T-cell (primary cell): Measurements from ENCODE around the gene ST3GAL3. TPM values are rescaled to one million over a fixed set of nuclear protein-coding genes. Genes with fewer than 3 reads are reported as not detected.

Experiments used
- ATAC-seq, 4 experiments: fragments of 200-7000 bp in 3 of 4; fragments of 150-1000 bp in 1 of 4; cut with Tn5 transposase; replicated peaks in 1 of 4; 1 replicate in 3 of 4; 2 replicates in 1 of 4; pipeline ENCODE4 v1.10.0; 2021; ENCODE audit warnings: moderate library complexity in 3 of 4, mild to moderate bottlenecking in 2 of 4, moderate number of reproducible peaks in 1 of 4
- CTCF ChIA-PET, 2 donors: fragments of 300-600 bp; sonication (Branson Sonifier 250); formaldehyde crosslinking; loops; one replicate each; lab custom pipeline; 2022; ENCODE audit warnings: antibody characterized with exemption in 2 of 2; lab: Charles Lee
- POLR2A ChIA-PET, 2 donors: fragments of 300-600 bp; sonication (Branson Sonifier 250); formaldehyde crosslinking; loops; one replicate each; lab custom pipeline; 2022; ENCODE audit warnings: antibody characterized with exemption in 2 of 2; lab: Charles Lee
- DNase-seq, 35 experiments: peaks; one replicate each; pipeline versions ENCODE4 v3.0.0 to v3.0.0-alpha.2; 2013 to 2023
- H3K27ac ChIP-seq: one replicate; pipeline ENCODE4 v1.5.1; 2013; ENCODE audit warnings: low read length
- H3K27me3 ChIP-seq, 2 experiments: replicated peaks in 1 of 2; 1 replicate in 1 of 2; 2 replicates in 1 of 2; pipeline versions ENCODE4 v1.6.1 to v1.7.0; 2013; ENCODE audit warnings: low read length in 1 of 2, mixed read lengths in 1 of 2; ENCODE audit not compliant: control insufficient read depth in 2 of 2, insufficient read depth in 2 of 2; ENCODE audit errors: extremely low read depth in 1 of 2
- H3K36me3 ChIP-seq, 2 donors: 1 replicate in 1 of 2; 2 replicates in 1 of 2; pipeline versions ENCODE4 v1.6.1 to v1.7.0; 2013; ENCODE audit warnings: low read length in 1 of 2; ENCODE audit not compliant: control insufficient read depth in 2 of 2, insufficient read depth in 1 of 2; ENCODE audit errors: extremely low read depth in 1 of 2
- H3K4me1 ChIP-seq, 2 experiments: 1 replicate in 1 of 2; 2 replicates in 1 of 2; pipeline versions ENCODE4 v1.6.1 to v1.7.0; 2013; ENCODE audit warnings: low read length in 2 of 2, mixed read lengths in 1 of 2; ENCODE audit not compliant: insufficient read depth in 2 of 2, control insufficient read depth in 1 of 2; ENCODE audit errors: extremely low read depth in 1 of 2
- H3K4me3 ChIP-seq, 2 donors: 1 replicate in 1 of 2; 2 replicates in 1 of 2; pipeline versions ENCODE4 v1.5.1 to v1.7.0; 2013; ENCODE audit warnings: mild to moderate bottlenecking in 2 of 2, low read length in 1 of 2, moderate library complexity in 1 of 2; ENCODE audit not compliant: control insufficient read depth in 1 of 2; ENCODE audit errors: extremely low read depth in 1 of 2
- H3K9me3 ChIP-seq: 2 replicates; pipeline ENCODE4 v1.7.0; 2013
- H3K27ac Mint-ChIP-seq, 2 donors: one replicate each; pipeline ENCODE4 v1.8.0; 2020 to 2021; ENCODE audit warnings: mild to moderate bottlenecking in 2 of 2, mixed read lengths in 2 of 2
- H3K27me3 Mint-ChIP-seq, 2 donors: one replicate each; pipeline ENCODE4 v1.8.0; 2021 to 2022; ENCODE audit warnings: mixed read lengths in 2 of 2
- H3K36me3 Mint-ChIP-seq: one replicate; pipeline ENCODE4 v1.8.0; 2021; ENCODE audit warnings: mixed read lengths
- H3K4me1 Mint-ChIP-seq, 3 donors: one replicate each; pipeline ENCODE4 v1.8.0; 2020 to 2022; ENCODE audit warnings: mixed read lengths in 3 of 3, mild to moderate bottlenecking in 1 of 3
- H3K4me3 Mint-ChIP-seq, 3 donors: one replicate each; pipeline ENCODE4 v1.8.0; 2020 to 2022; ENCODE audit warnings: mild to moderate bottlenecking in 3 of 3, mixed read lengths in 3 of 3, moderate library complexity in 3 of 3
- H3K9me3 Mint-ChIP-seq, 3 donors: one replicate each; pipeline ENCODE4 v1.8.0; 2020 to 2022; ENCODE audit warnings: mixed read lengths in 3 of 3
- WGBS: methylation state at CpG from one replicate; pipeline ENCODE4 v1.1.5; 2013; ENCODE audit warnings: missing lambda C conversion rate; ENCODE audit not compliant: insufficient coverage; 5-methylcytosine and 5-hydroxymethylcytosine counted together
- total RNA-seq, 35 experiments: library from RNA in 6 of 35; stranded (reverse) in 6 of 35; fragments of 120-200 nt in 1 of 35; gene quantifications; one replicate each; pipeline versions ENCODE4 v1.2.1 to v1.2.4 and lab custom pipeline; 2013 to 2026

Gene ST3GAL3
- total RNA-seq, 5 donors from 2014 or later (not counting 1 experiment from before 2014, with no cell fraction given): 21.9 to 29.8 (median 24.4) TPM

DNA sequence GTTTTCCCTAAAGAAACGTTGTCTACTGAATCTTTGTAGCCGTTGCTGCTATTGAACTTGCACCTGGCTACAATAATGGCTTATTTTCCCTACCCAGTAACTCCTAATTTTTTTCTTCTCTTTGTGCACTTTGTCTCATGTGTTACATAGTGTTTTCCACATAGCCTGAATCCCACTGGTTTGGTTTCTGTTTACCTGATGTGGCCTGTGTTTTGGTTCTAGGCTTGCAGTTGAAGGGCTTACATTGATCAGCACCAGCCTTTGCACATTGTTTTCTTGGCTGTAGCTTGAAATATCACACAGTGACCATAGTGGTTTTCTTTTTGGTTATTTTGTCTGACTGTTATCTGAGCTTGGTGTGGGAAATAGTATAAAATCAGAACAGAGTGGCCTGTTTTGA lies 29.5 kb downstream of the ST3GAL3 start:
- Mint-ChIP-seq H3K9me3 (no peaks in the 10 kb centered on the region), H3K27me3 (no peaks in the 10 kb centered on the region)

DNA sequence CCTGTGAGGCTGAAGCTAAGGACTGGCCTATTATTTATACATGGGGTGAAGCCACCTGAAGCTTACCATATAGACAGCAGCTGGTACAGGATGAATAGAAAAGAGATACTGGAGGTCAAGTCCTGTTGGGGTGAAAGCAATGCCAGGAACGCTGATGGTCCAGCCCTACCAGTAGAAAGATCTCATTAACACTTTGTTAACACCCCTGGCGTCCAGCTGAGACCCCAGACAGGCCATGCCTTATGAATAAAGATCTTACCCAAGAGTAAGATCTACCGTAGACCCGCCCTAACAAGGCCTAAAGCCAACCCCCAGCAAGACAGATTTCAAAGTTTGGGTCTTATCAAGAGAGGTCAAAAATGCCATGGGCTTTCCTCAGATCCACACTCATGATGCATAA lies 34.7 kb downstream of the ST3GAL3 start:
- Mint-ChIP-seq H3K4me3 (no peak overlapping the region), H3K27ac (no peak overlapping the region), H3K36me3 (peaks cover 33% of the 10 kb centered on the region), H3K27me3 (no peaks in the 10 kb centered on the region), H3K9me3 (no peaks in the 10 kb centered on the region), H3K4me1 (peaks cover 0 to 1% (median 0%) of the 10 kb centered on the region in 3 donors)
- peaks cover 0 to 18% of the 10 kb centered on the region in 2 donors for H3K36me3 ChIP-seq
- no CpG with 5 or more reads among the region's 4 CpGs for WGBS
- no peaks in the 10 kb centered on the region for H3K27me3 ChIP-seq
- ChIA-PET POLR2A (no interaction called here), CTCF (no interaction called here)
- no peak overlapping the region for H3K27ac ChIP-seq
- no peaks in the 10 kb centered on the region for H3K9me3 ChIP-seq
- no peak overlapping the region for H3K4me3 ChIP-seq
- ATAC-seq (no peak), DNase-seq (no peak)
- H3K4me1 ChIP-seq: no peaks in the 10 kb centered on the region

More for the DNA sequence above, 29.5 kb downstream of the ST3GAL3 start:
- no peak for DNase-seq
- Mint-ChIP-seq H3K4me3 (no peak overlapping the region), H3K4me1 (peaks cover 3 to 13% (median 3%) of the 10 kb centered on the region in 3 donors), H3K36me3 (peaks cover 28% of the 10 kb centered on the region), H3K27ac (no peak overlapping the region)
- H3K4me3 ChIP-seq: no peak overlapping the region
- no peak overlapping the region for H3K27ac ChIP-seq
- WGBS: no CpG with 5 or more reads among the region's 2 CpGs
- H3K9me3 ChIP-seq: no peaks in the 10 kb centered on the region
- no peaks in the 10 kb centered on the region for H3K4me1 ChIP-seq
- ChIA-PET POLR2A (no interaction called here), CTCF (no interaction called here)
- no peak for ATAC-seq
- H3K27me3 ChIP-seq: no peaks in the 10 kb centered on the region
- peaks cover 0 to 17% of the 10 kb centered on the region in 2 donors for H3K36me3 ChIP-seq

DNA sequence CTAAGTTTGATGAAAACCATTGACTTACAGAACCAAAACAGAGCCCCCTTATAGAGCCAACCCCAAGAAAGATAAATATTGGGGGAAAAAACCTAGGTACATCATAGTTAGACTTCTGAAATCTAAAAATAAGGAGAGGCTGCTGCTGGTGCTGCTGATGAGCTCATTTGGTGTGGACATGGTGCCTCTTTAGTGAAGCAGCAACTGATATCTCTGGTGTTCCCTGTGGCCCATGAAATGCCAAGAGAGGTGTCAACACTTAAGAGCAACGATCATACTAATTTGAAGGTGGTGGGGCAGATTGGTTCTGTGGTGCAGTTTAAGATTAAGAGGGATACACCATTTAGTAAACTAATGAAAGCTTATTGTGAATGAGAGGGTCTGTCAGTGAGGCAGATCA lies 35.9 kb downstream of the ST3GAL3 start:
- H3K4me1 ChIP-seq: no peaks in the 10 kb centered on the region
- H3K9me3 Mint-ChIP-seq: no peaks in the 10 kb centered on the region
- H3K36me3 ChIP-seq: peaks cover 0 to 15% of the 10 kb centered on the region in 2 donors
- ChIA-PET POLR2A (interaction anchor here in 1 of 2 donors (0.8 kb wide), 1 partner anchor 744 kb away, joined by 4 read pairs; no protein-coding TSS in a partner anchor), CTCF (no interaction called here)
- no peaks in the 10 kb centered on the region for H3K4me1 Mint-ChIP-seq
- H3K4me3 ChIP-seq: no peak overlapping the region
- DNase-seq (no peak), ATAC-seq (no peak)
- H3K27ac ChIP-seq: no peak overlapping the region
- no peak overlapping the region for H3K4me3 Mint-ChIP-seq
- no peaks in the 10 kb centered on the region for H3K27me3 ChIP-seq
- no peak overlapping the region for H3K27ac Mint-ChIP-seq
- no peaks in the 10 kb centered on the region for H3K27me3 Mint-ChIP-seq
- 100% methylated on average over 1 of the region's 1 CpG for WGBS
- no peaks in the 10 kb centered on the region for H3K9me3 ChIP-seq
- H3K36me3 Mint-ChIP-seq: peaks cover 31% of the 10 kb centered on the region

DNA sequence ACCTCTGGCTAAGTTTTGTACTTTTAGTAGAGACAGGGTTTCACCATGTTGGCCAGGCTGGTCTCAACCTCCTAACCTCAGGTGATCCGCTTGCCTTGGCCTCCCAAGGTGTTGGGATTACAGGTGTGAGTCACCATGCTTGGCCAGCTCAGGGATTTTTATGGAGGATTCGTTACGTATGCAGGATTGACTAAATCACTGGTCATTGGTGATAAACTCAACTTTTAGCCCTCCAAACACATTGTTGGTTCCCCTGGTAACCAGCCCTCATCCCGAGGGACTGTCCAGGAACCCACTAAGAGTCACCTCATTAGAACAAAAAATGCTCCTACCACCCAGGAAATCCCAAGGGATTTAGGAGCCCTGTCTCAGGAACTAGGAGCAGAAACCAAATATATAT lies 40.4 kb downstream of the ST3GAL3 start:
- Mint-ChIP-seq H3K27me3 (no peaks in the 10 kb centered on the region), H3K4me1 (no peaks in the 10 kb centered on the region), H3K36me3 (peaks cover 22% of the 10 kb centered on the region), H3K9me3 (no peaks in the 10 kb centered on the region), H3K27ac (no peak overlapping the region), H3K4me3 (no peak overlapping the region)
- ATAC-seq: no peak
- no peak overlapping the region for H3K27ac ChIP-seq
- H3K4me1 ChIP-seq: no peaks in the 10 kb centered on the region
- WGBS: no CpG with 5 or more reads among the region's 4 CpGs
- DNase-seq: no peak
- H3K36me3 ChIP-seq: peaks cover 0 to 4% of the 10 kb centered on the region in 2 donors
- no peaks in the 10 kb centered on the region for H3K9me3 ChIP-seq
- CTCF ChIA-PET: no interaction called here
- H3K27me3 ChIP-seq: no peaks in the 10 kb centered on the region
- POLR2A ChIA-PET: no interaction called here
- H3K4me3 ChIP-seq: no peak overlapping the region

DNA sequence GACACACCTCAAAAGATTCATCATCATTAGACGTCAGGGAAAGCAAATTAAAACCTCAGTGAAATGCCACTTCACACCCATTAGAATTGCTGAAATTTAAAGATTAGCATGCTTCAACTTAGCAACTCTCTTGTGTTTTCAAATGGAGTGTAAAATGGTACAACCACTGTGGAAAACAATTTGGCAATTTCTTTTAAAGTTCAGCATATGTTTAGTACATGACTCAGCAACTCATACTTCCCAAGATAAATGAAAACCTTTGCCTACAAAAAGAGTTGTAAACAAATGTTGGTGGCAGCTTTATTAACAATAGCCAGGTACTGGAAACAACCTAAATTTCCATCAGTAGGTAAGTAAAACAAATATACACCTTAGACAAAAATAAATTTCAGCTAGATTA lies 42.7 kb downstream of the ST3GAL3 start:
- Mint-ChIP-seq H3K4me3 (no peak overlapping the region), H3K27me3 (no peaks in the 10 kb centered on the region), H3K36me3 (peaks cover 16% of the 10 kb centered on the region), H3K27ac (no peak overlapping the region), H3K9me3 (no peaks in the 10 kb centered on the region), H3K4me1 (no peaks in the 10 kb centered on the region)
- Histone ChIP-seq H3K4me3 (no peak overlapping the region), H3K9me3 (no peaks in the 10 kb centered on the region), H3K27me3 (no peaks in the 10 kb centered on the region), H3K36me3 (peaks cover 0 to 6% of the 10 kb centered on the region in 2 donors), H3K4me1 (no peaks in the 10 kb centered on the region), H3K27ac (no peak overlapping the region)
- DNase-seq: no peak
- ChIA-PET POLR2A (no interaction called here), CTCF (no interaction called here)
- no peak for ATAC-seq
- no CpG with 5 or more reads among the region's 1 CpG for WGBS

DNA sequence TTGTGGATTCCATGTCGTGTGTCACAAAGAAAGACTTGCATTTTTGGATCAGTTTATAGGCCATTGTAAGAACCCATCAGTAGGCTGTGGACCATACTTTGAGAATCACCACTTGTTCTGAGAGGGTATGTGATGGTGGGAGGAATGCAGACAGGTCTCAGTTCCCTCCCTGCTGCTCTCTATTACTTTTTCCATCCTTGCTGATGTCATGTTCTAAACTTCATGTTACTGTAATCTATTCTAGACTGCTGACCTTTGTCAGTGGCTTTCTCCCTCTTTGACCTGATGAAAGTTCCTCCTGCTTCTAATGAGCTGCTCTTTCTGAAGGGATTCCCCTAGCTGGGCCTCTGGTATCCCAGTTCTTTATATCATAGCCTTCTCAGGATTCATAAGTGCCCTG lies 46.1 kb downstream of the ST3GAL3 start:
- Mint-ChIP-seq H3K9me3 (no peaks in the 10 kb centered on the region), H3K4me1 (no peaks in the 10 kb centered on the region), H3K36me3 (peaks cover 8% of the 10 kb centered on the region), H3K4me3 (no peak overlapping the region), H3K27me3 (no peaks in the 10 kb centered on the region), H3K27ac (no peak overlapping the region)
- DNase-seq (no peak), ATAC-seq (no peak)
- H3K4me3 ChIP-seq: no peak overlapping the region
- no peak overlapping the region for H3K27ac ChIP-seq
- no CpG with 5 or more reads among the region's 1 CpG for WGBS
- H3K27me3 ChIP-seq: no peaks in the 10 kb centered on the region
- ChIA-PET POLR2A (no interaction called here), CTCF (no interaction called here)
- H3K9me3 ChIP-seq: no peaks in the 10 kb centered on the region
- H3K4me1 ChIP-seq: no peaks in the 10 kb centered on the region
- peaks cover 0 to 6% of the 10 kb centered on the region in 2 donors for H3K36me3 ChIP-seq

DNA sequence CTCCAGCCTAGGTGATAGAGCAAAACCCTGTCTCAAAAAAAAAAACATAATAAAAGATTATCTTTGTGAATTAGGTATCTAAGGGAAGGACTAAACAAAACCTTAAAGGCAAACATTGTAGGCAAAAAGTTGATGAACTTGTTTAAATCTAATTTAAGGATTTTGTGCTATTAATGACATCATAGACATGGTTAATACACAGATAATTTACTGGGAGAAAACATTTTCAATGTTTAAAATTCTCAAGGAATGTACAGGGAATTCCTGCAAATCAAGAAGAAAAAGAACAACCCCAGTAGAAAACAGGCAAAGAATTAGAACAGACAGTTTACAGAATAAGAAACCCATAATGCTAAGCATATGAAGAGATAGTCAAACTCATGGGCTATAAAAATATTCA lies 47.6 kb downstream of the ST3GAL3 start:
- Histone ChIP-seq H3K4me1 (no peaks in the 10 kb centered on the region), H3K9me3 (no peaks in the 10 kb centered on the region), H3K27ac (no peak overlapping the region), H3K4me3 (no peak overlapping the region), H3K27me3 (no peaks in the 10 kb centered on the region), H3K36me3 (peaks cover 0 to 6% of the 10 kb centered on the region in 2 donors)
- Mint-ChIP-seq H3K36me3 (peaks cover 8% of the 10 kb centered on the region), H3K27me3 (no peaks in the 10 kb centered on the region), H3K27ac (no peak overlapping the region), H3K4me3 (no peak overlapping the region), H3K4me1 (no peaks in the 10 kb centered on the region), H3K9me3 (no peaks in the 10 kb centered on the region)
- ChIA-PET CTCF (no interaction called here), POLR2A (interaction anchor here in 1 of 2 donors (0.6 kb wide), 1 partner anchor 1017 kb away, joined by 8 read pairs; no protein-coding TSS in a partner anchor)
- DNase-seq: no peak
- no peak for ATAC-seq
